Naive thymus-derived CD4-positive, alpha-beta T cell (primary cell): ENCODE data around the gene DIABLO. TPM values are rescaled to one million over a fixed set of nuclear protein-coding genes. Genes with fewer than 3 reads are reported as not detected.

Experiments used
- ATAC-seq: fragments of 150-1000 bp; cut with Tn5 transposase; 2 replicates; pipeline ENCODE4 v1.10.0; 2021; ENCODE audit warnings: mild to moderate bottlenecking, moderate library complexity
- CTCF ChIA-PET: fragments of 350-600 bp; sonication (Branson Sonifier 250); formaldehyde crosslinking; loops from one replicate; lab custom pipeline; 2021; ENCODE audit warnings: antibody characterized with exemption; lab: Charles Lee
- POLR2A ChIA-PET: fragments of 350-600 bp; sonication (Branson Sonifier 250); formaldehyde crosslinking; loops from one replicate; lab custom pipeline; 2021; ENCODE audit warnings: antibody characterized with exemption, inconsistent platforms; lab: Charles Lee
- DNase-seq, 9 donors: peaks; one replicate each; pipeline versions ENCODE4 v3.0.0 to v3.0.0-alpha.2; 2020 to 2022; ENCODE audit warnings: mixed read lengths in 1 of 9
- H3K27ac ChIP-seq: one replicate; pipeline ENCODE4 v1.7.0; 2013; ENCODE audit warnings: mild to moderate bottlenecking, low read depth, low read length, moderate library complexity
- H3K27me3 ChIP-seq, 2 donors: one replicate each; pipeline ENCODE4 v1.7.0; 2013; ENCODE audit warnings: low read length in 2 of 2, mild to moderate bottlenecking in 2 of 2, moderate library complexity in 2 of 2; ENCODE audit not compliant: control insufficient read depth in 2 of 2, insufficient read depth in 2 of 2
- H3K36me3 ChIP-seq, 3 experiments: 1 replicate in 2 of 3; 2 replicates in 1 of 3; pipeline ENCODE4 v1.7.0; 2013; ENCODE audit warnings: low read length in 3 of 3, mild to moderate bottlenecking in 3 of 3, moderate library complexity in 1 of 3; ENCODE audit not compliant: insufficient read depth in 3 of 3, control insufficient read depth in 2 of 3
- H3K4me1 ChIP-seq, 2 donors: one replicate each; pipeline ENCODE4 v1.7.0; 2013; ENCODE audit warnings: low read length in 2 of 2, mild to moderate bottlenecking in 2 of 2, moderate library complexity in 1 of 2; ENCODE audit not compliant: control insufficient read depth in 2 of 2, insufficient read depth in 2 of 2
- H3K4me3 ChIP-seq: 2 replicates; pipeline ENCODE4 v1.7.0; 2013; ENCODE audit warnings: mild to moderate bottlenecking, low read length
- H3K9me3 ChIP-seq, 3 experiments: 1 replicate in 2 of 3; 2 replicates in 1 of 3; pipeline ENCODE4 v1.7.0; 2013; ENCODE audit warnings: low read length in 3 of 3; ENCODE audit not compliant: control insufficient read depth in 2 of 3
- H3K27ac Mint-ChIP-seq, 9 donors: one replicate each; pipeline ENCODE4 v1.8.0; 2020 to 2022; ENCODE audit warnings: mixed read lengths in 9 of 9, mild to moderate bottlenecking in 8 of 9, moderate library complexity in 5 of 9, inconsistent platforms in 2 of 9
- H3K27me3 Mint-ChIP-seq, 5 donors: one replicate each; pipeline ENCODE4 v1.8.0; 2021 to 2022; ENCODE audit warnings: mixed read lengths in 5 of 5, mild to moderate bottlenecking in 1 of 5
- H3K36me3 Mint-ChIP-seq, 5 donors: one replicate each; pipeline ENCODE4 v1.8.0; 2020 to 2022; ENCODE audit warnings: mixed read lengths in 5 of 5, mild to moderate bottlenecking in 3 of 5, inconsistent platforms in 1 of 5
- H3K4me1 Mint-ChIP-seq, 7 donors: one replicate each; pipeline ENCODE4 v1.8.0; 2020 to 2022; ENCODE audit warnings: mixed read lengths in 7 of 7, mild to moderate bottlenecking in 3 of 7, inconsistent platforms in 1 of 7
- H3K4me3 Mint-ChIP-seq, 10 donors: one replicate each; pipeline ENCODE4 v1.8.0; 2020 to 2022; ENCODE audit warnings: mild to moderate bottlenecking in 10 of 10, mixed read lengths in 10 of 10, moderate library complexity in 6 of 10, inconsistent platforms in 2 of 10
- H3K9me3 Mint-ChIP-seq, 11 donors: one replicate each; pipeline ENCODE4 v1.8.0; 2020 to 2022; ENCODE audit warnings: mixed read lengths in 11 of 11, mild to moderate bottlenecking in 4 of 11, inconsistent platforms in 1 of 11, moderate library complexity in 1 of 11
- intact Hi-C, 2 donors: fragments of 100-400 bp; cut with micrococcal nuclease; formaldehyde crosslinking; loops; one replicate each; pipeline ENCODE4 v1.15.1; 2023
- polyA plus RNA-seq, 2 donors: library from polyadenylated mRNA; unstranded; fragments of 300-500 nt; fragmentation: Illumina TruSeq; gene quantifications; one replicate each; pipeline ENCODE4 v1.2.3, GENCODE V29; 2021
- total RNA-seq, 6 experiments: library from RNA in 5 of 6; stranded (reverse) in 5 of 6; gene quantifications; 1 replicate in 5 of 6; 2 replicates in 1 of 6; pipeline ENCODE4 v1.2.3 and lab custom pipeline; 2021 to 2026

Gene DIABLO
- total and polyA plus RNA-seq, 7 experiments from 2014 or later: 41.3 to 94.1 (median 58.3) TPM

GRCh38 chr12:122159882-122160281 is 66.0 kb downstream of the DIABLO start:
- H3K9me3 Mint-ChIP-seq: no peaks in the 10 kb centered on the region
- Histone ChIP-seq H3K4me3 (no peak overlapping the region), H3K36me3 (no peaks in the 10 kb centered on the region), H3K27me3 (no peaks in the 10 kb centered on the region), H3K9me3 (no peaks in the 10 kb centered on the region), H3K4me1 (peaks cover 0 to 13% of the 10 kb centered on the region in 2 donors), H3K27ac (no peak overlapping the region)
- intact Hi-C loops: loop anchor here in 1 of 2 donors (2.0 kb wide), 1 partner anchor 31 kb away; no protein-coding TSS in a partner anchor
- CTCF ChIA-PET: no interaction called here
- POLR2A ChIA-PET: no interaction called here
- no peak overlapping the region for H3K4me3 Mint-ChIP-seq
- peaks cover 0 to 3% (median 0%) of the 10 kb centered on the region in 5 donors for H3K27me3 Mint-ChIP-seq
- ATAC-seq: no peak
- no peak for DNase-seq
- peaks cover 0 to 11% (median 0%) of the 10 kb centered on the region in 7 donors for H3K4me1 Mint-ChIP-seq
- peaks cover 0 to 8% (median 0%) of the 10 kb centered on the region in 5 donors for H3K36me3 Mint-ChIP-seq
- no peak overlapping the region for H3K27ac Mint-ChIP-seq

- Mint-ChIP-seq H3K27ac (no peak overlapping the region), H3K27me3 (peaks cover 0 to 3% (median 0%) of the 10 kb centered on the region in 5 donors), H3K4me1 (peaks cover 0 to 11% (median 0%) of the 10 kb centered on the region in 7 donors), H3K4me3 (no peak overlapping the region), H3K36me3 (peaks cover 0 to 8% (median 0%) of the 10 kb centered on the region in 5 donors), H3K9me3 (no peaks in the 10 kb centered on the region)
- peaks cover 0 to 13% of the 10 kb centered on the region in 2 donors for H3K4me1 ChIP-seq
- no peak for DNase-seq
- intact Hi-C loops: no loop called here
- no peak for ATAC-seq
- ChIA-PET POLR2A (interaction anchor here (0.5 to 0.7 kb wide), 3 partner anchors 60 to 753 kb away, joined by 3 read pairs; no protein-coding TSS in a partner anchor), CTCF (interaction anchor here (0.7 kb wide), 2 partner anchors 170 to 1150 kb away, joined by 3 to 5 read pairs; no protein-coding TSS in a partner anchor)
- H3K27ac ChIP-seq: no peak overlapping the region
- H3K4me3 ChIP-seq: no peak overlapping the region
- no peaks in the 10 kb centered on the region for H3K36me3 ChIP-seq
- no peaks in the 10 kb centered on the region for H3K9me3 ChIP-seq
- no peaks in the 10 kb centered on the region for H3K27me3 ChIP-seq
Measured at GRCh38 chr12:122158700-122159285, 67.1 kb downstream of the DIABLO start.

Other genes starting within 250 kb of the DIABLO start
- gene BCL7A, start 204.2 kb downstream of the DIABLO start, total RNA-seq: 1 to 10 TPM; 4.1 to 6.6 (median 5.4) TPM
- 10 to 100 TPM in 1 of 2 donors, 1 to 10 TPM in 1; 4.0 to 11.9 TPM for gene BCL7A, start 204.2 kb downstream of the DIABLO start, polyA plus RNA-seq
- 100 to 1,000 TPM in 4 of 5 experiments, 10 to 100 TPM in 1; 57.0 to 123 (median 115) TPM for gene MLXIP, start 147.3 kb downstream of the DIABLO start, total RNA-seq
- gene MLXIP, start 147.3 kb downstream of the DIABLO start, polyA plus RNA-seq: 10 to 100 TPM; 17.4 to 29.8 TPM
- gene IL31, start 51.8 kb downstream of the DIABLO start, total RNA-seq: not detected
- gene IL31, start 51.8 kb downstream of the DIABLO start, polyA plus RNA-seq: not detected
- gene LRRC43, start 42.9 kb downstream of the DIABLO start, total RNA-seq: 1 to 10 TPM in 1 of 5 experiments, under 1 TPM in 2, not detected in 2; 0.34 to 2.3 (median 0.40) TPM
- not detected for gene LRRC43, start 42.9 kb downstream of the DIABLO start, polyA plus RNA-seq
- gene B3GNT4, start 22.3 kb downstream of the DIABLO start, total RNA-seq: 1 to 10 TPM in 1 of 5 experiments, under 1 TPM in 2, not detected in 2; 0.54 to 1.1 (median 0.70) TPM
- gene B3GNT4, start 22.3 kb downstream of the DIABLO start, polyA plus RNA-seq: under 1 TPM; 0.15 to 0.34 TPM
- 10 to 100 TPM; 19.9 to 34.5 (median 31.4) TPM for gene VPS33A, start 40.4 kb upstream of the DIABLO start, total RNA-seq
- 10 to 100 TPM; 18.0 to 28.3 TPM for gene VPS33A, start 40.4 kb upstream of the DIABLO start, polyA plus RNA-seq
- 10 to 100 TPM; 54.7 to 89.3 (median 65.1) TPM for gene CLIP1, start 196.6 kb upstream of the DIABLO start, total RNA-seq
- 10 to 100 TPM; 13.6 to 25.8 TPM for gene CLIP1, start 196.6 kb upstream of the DIABLO start, polyA plus RNA-seq